HG03139 (cell line): ENCODE data around the gene PTGR3.
A peak's percentile ranks its signal among the peaks of the same experiment; 100 is the strongest.

ENCODE experiments used
- ATAC-seq: cut with Tn5 transposase; IDR thresholded peaks from one replicate; pipeline ENCODE4 v1.9.1; 2021; ENCODE audit not compliant: unreplicated experiment

PTGR3 gene

GRCh38 chr18:75172299-75173124, 36.4 kb downstream of the PTGR3 start:
- peak; percentile 8 for ATAC-seq

- ATAC-seq = no peak
These were observed 38.0 kb downstream of the PTGR3 start for GRCh38 chr18:75170916-75171315.

GRCh38 chr18:75170022-75170789, 38.7 kb downstream of the PTGR3 start:
- no peak for ATAC-seq

- no peak for ATAC-seq
These were observed 39.5 kb downstream of the PTGR3 start for GRCh38 chr18:75169411-75169810.

GRCh38 chr18:75168619-75169018, 40.3 kb downstream of the PTGR3 start:
- ATAC-seq = no peak

- ATAC-seq = no peak
These were observed 41.0 kb downstream of the PTGR3 start for GRCh38 chr18:75167759-75168618.

GRCh38 chr18:75167137-75167536, 41.8 kb downstream of the PTGR3 start:
- no peak for ATAC-seq

- ATAC-seq = no peak
These were observed 43.0 kb downstream of the PTGR3 start for GRCh38 chr18:75165926-75166325.

GRCh38 chr18:75164479-75164878, 44.5 kb downstream of the PTGR3 start:
- ATAC-seq = no peak

- ATAC-seq = no peak
These were observed 45.2 kb downstream of the PTGR3 start for GRCh38 chr18:75163736-75164135.

GRCh38 chr18:75162978-75163377, 46.0 kb downstream of the PTGR3 start:
- ATAC-seq = no peak

GRCh38 chr18:75162467-75162866, 46.5 kb downstream of the PTGR3 start:
- no peak for ATAC-seq

- ATAC-seq = no peak
These were observed 47.5 kb downstream of the PTGR3 start for GRCh38 chr18:75161256-75162028.

- no peak for ATAC-seq
These were observed 48.6 kb downstream of the PTGR3 start for GRCh38 chr18:75160364-75160763.

- ATAC-seq = no peak
These were observed 49.1 kb downstream of the PTGR3 start for GRCh38 chr18:75159646-75160356.

GRCh38 chr18:75159238-75159518, 49.8 kb downstream of the PTGR3 start:
- ATAC-seq = no peak
